HG03575 (cell line): ENCODE measurements around the gene OSGIN1.

Experiments used
- ATAC-seq: cut with Tn5 transposase; IDR thresholded peaks from one replicate; pipeline ENCODE4 v1.9.1; 2021; ENCODE audit not compliant: unreplicated experiment, insufficient number of reproducible peaks, low FRiP score; ENCODE audit errors: extremely low read depth

OSGIN1 gene

GRCh38 chr16:83925957-83926725 lies 26.9 kb upstream of the OSGIN1 start:
- ATAC-seq, result no peak

- ATAC-seq, result no peak
These were observed 26.2 kb upstream of the OSGIN1 start for GRCh38 chr16:83926726-83927397.

- no peak for ATAC-seq
These were observed 24.5 kb upstream of the OSGIN1 start for GRCh38 chr16:83928341-83929055.

GRCh38 chr16:83929811-83930555 lies 23.1 kb upstream of the OSGIN1 start:
- no peak for ATAC-seq

GRCh38 chr16:83930730-83931500 lies 22.1 kb upstream of the OSGIN1 start:
- no peak for ATAC-seq

- ATAC-seq, result no peak
These were observed 21.5 kb upstream of the OSGIN1 start for GRCh38 chr16:83931556-83931955.

- ATAC-seq, result no peak
These were observed 20.7 kb upstream of the OSGIN1 start for GRCh38 chr16:83932304-83932703.

- no peak for ATAC-seq
These were observed 19.9 kb upstream of the OSGIN1 start for GRCh38 chr16:83932955-83933673.

- ATAC-seq, result no peak
These were observed 19.0 kb upstream of the OSGIN1 start for GRCh38 chr16:83933885-83934683.

GRCh38 chr16:83934684-83934977 lies 18.4 kb upstream of the OSGIN1 start:
- no peak for ATAC-seq

GRCh38 chr16:83935005-83935857 lies 17.8 kb upstream of the OSGIN1 start:
- no peak for ATAC-seq

- no peak for ATAC-seq
These were observed 17.2 kb upstream of the OSGIN1 start for GRCh38 chr16:83935858-83936255.

GRCh38 chr16:83936581-83937165 lies 16.4 kb upstream of the OSGIN1 start:
- no peak for ATAC-seq

- ATAC-seq, result no peak
These were observed 15.8 kb upstream of the OSGIN1 start for GRCh38 chr16:83937267-83937666.

- ATAC-seq, result no peak
These were observed 14.8 kb upstream of the OSGIN1 start for GRCh38 chr16:83937922-83938885.
